LHCN-M2 (cell line): Measurements from ENCODE around the gene AP4E1. TPM values are rescaled to one million over a fixed set of nuclear protein-coding genes. Genes with fewer than 3 reads are reported as not detected.
"Not testable (repeated sequence)": the region's sequence is repeated elsewhere in the genome, so short reads cannot be mapped to it uniquely, and the experiment has no call there.

Experiments used
- DNase-seq: peaks from one replicate; pipeline ENCODE4 v3.0.0-alpha.2; 2012; ENCODE audit warnings: low read depth
- polyA plus RNA-seq: library from polyadenylated mRNA; unstranded; fragments of >200 nt; gene quantifications from one replicate; pipeline ENCODE4 v1.2.1, GENCODE V29; 2012; ENCODE audit warnings: missing spikeins
- total RNA-seq: library from RNA; depleted of rRNA; stranded (reverse); fragments of >200 nt; gene quantifications from 2 replicates; pipeline ENCODE4 v1.2.3, GENCODE V29; 2014; rRNA removed

AP4E1 gene
- total RNA-seq: 14.6 and 17.2 TPM in 2 replicates
- 3.7 TPM for polyA plus RNA-seq

DNA sequence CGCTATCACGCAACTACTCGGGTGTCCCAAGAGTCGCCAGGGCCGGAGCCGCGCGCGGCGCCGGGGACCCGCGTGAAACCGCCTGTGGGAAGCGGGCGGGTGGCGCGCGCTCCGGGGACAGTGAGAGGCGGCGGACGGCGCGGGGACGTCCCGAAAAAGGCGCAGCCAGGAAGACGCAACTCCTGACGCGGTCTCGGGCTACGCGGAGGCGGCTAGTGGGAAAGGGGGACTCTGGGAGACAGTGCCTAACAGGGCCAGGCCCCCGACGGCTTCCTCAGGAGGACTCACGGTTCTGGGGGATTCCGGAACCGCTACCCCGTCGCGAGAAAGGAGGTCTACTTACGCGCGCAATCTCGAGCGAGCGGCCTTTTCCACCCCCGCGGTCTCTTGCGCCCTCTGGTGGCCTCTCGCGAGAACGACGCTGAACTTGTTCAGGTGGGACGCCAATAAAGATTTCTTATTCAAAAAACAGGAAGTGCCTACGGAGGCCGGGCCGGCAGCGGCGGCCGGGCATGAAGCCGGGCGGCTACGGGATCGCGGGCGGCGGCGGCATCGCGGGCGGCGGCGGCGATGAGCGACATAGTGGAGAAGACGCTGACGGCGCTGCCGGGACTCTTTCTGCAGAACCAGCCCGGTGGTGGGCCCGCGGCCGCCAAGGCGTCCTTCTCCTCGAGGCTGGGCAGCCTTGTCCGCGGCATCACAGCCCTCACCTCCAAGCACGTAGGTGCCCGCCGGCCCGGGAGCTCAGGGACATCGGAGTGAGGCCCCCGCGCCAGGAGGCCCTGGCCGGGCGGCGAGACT, at the start of gene AP4E1:
AP4E1 (plus strand) TSS at position 475 of the 801 bp plus-strand sequence; CDS start at position 571, 96 bp downstream.
- peak; percentile 90 for DNase-seq

DNA sequence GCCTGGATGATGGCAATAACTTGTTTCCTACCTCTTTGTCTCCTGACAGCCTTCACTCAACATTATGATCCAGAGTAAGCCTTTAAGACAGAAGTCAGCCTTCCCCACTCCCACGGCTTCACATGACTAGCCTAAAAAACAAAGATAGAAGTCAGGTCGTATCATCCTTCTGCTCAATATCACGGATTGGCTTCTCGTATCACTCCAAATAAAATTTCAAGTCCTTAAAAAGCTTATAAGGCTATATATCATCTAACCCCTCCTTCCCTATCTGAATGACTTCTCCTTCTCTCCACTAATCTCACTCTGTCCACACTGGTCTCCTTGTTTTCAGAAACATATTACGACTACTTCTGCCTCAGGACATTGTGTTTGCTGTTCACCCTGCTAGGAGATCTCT, 47.7 kb upstream of the AP4E1 start:
- no peak for DNase-seq

DNA sequence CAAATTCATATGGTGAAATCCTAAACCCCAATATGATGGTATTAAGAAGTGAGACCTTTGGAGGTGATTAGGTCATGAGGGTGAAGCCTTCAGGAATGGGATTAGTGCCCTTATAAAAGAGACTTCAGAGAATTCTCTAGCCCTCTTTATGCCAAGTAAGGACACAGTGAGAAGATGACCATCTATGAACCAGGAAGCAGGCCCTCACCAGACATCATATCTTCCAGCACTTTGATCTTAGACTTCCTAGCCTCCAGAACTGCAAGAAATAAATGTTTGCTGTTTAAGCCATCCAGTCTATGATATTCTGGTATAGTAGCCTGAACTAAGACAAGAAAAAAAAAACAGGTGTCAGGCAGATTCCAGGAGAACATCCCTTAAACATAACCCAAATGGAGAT, 45.9 kb upstream of the AP4E1 start:
- no peak for DNase-seq

DNA sequence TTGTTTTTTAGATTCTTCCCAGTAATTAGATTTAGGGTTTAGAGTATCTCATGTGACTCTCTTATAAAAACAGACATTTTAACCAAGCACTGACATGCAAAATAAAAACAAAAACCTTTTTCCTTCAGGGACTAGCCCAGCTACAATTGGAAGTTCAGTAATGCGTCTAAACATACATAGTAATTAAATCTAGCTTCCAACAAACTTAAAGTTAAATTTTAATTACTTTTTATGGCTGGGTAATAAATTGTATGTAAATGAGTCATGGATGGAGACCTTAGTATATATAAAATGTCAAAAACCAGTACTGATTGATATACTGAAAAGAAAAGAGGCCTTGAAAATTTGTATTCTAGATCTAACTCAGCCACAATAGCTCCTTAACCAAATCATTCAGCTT, 43.6 kb upstream of the AP4E1 start:
- no peak for DNase-seq

DNA sequence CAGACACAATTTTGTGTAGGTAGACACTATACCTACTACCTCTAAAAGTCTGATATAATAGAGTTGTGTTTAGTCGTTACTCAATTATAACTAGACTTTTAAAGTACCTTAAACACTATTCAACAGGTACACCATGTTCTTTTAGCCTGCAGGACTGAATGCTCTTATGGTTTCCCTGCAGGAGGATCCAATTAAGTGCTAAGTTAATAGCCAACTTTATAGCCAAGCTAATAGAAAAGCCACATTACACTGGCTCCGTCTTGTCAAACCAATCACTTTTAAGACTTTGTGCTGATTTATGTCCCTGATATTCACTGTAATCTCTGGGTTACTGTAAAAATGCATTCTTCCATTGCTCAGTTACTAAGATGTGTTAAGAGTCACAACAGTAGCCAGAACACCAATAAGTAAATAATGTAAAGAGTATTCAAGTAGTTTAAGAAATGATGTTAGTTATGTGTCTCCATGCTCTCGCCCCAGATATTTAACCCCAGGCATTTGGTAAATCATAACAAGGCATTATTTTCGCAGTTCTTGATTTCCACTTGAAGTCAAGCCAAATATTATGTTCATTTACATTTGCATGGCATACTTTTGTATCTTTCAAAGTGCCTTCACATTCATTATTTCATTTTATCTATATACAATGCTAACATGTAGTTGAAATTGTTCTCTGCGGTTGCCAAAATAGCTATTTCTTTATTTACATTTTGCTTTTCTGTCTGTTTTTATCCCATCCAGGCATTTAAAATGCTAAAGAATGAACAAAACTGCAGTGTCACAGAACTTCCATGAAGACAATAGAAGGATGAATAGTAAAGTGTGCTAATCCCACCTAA, 42.7 kb upstream of the AP4E1 start:
- no peak for DNase-seq

DNA sequence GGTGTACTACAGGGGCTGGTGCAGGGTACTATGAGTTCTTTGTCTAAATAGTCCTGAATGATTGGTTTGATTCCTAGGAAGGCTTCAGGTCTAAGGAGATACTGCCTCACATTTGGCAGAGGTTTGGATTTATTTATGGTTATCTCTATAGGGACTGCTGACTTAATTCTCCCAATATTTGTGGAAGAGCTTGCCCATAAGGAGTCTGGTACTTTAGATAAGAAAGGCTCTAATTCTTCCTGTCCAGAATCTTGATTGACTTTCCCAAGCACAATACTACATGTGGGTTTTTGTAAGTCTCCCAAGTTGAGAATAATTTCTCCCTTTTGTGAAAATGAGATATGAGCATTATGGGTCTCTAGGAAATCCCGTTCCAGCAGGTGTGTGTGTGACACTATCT, 36.7 kb upstream of the AP4E1 start:
- no peak for DNase-seq

DNA sequence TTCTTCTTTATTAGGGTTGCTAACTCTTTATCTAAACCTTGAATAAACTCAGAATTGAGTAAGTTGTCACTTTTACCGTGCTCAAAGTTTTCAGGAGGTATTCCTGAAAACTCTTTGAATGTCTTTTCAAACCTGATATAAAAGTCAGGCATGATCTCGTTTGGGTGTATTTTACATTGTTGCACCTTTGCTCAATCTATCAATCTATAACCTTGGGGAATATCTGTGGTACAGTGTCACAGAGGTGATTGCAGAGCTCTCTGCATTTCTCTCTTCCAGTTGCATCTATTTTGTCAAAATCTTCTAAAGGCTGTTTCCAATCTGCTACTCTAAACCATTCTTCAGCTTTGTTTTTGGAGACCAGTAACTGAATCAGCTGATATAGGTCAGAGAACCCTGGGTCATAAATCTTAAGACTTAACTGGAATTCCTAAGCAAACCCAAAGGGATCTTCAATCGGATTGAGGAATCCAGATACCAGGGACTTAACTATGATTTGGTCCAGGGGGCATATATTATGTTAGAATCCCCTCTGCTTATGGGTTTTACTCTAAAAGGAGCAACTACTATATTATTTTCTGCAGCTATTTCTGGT, 35.6 kb upstream of the AP4E1 start:
- DNase-seq: no peak

DNA sequence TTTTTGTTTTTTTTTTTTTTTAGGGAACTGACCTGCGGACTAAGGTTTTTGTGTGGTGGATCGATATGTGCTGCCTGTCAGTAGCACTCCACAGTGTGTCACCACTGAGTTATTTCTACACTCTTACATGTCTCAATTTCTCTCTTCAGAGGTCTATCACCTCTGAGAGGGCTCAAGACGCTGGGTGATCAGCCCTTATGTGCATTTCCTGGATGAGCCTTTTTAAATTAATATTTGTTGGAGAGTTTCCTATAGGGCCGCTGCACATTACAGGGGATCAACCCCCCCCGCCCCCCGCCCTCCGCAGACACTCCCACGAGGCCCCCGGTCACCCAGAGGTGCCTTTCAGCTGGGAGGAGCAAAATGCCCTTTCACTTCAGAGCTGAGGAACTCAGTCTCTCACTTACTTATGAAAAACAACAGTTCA, 34.5 kb upstream of the AP4E1 start:
- DNase-seq: no peak

DNA sequence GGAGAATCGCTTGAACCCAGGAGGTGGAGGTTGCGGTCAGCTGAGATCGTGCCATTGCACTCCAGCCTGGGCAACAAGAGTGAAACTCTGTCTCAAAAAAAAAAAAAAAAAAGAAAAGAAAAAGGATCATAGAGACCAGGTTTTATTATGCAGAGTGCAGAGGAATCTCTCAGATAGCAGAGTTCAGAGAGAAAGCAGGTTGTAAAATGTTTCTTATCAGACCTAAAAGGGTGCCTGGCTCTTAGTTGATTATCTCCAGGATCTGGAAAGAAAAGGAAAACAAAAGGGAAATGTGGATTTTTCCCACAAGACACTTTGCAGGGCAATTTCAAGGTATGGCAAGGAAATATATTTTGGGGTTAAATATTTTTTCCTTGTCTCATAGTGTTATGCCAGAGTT, 33.2 kb upstream of the AP4E1 start:
- DNase-seq: not testable (repeated sequence)

DNA sequence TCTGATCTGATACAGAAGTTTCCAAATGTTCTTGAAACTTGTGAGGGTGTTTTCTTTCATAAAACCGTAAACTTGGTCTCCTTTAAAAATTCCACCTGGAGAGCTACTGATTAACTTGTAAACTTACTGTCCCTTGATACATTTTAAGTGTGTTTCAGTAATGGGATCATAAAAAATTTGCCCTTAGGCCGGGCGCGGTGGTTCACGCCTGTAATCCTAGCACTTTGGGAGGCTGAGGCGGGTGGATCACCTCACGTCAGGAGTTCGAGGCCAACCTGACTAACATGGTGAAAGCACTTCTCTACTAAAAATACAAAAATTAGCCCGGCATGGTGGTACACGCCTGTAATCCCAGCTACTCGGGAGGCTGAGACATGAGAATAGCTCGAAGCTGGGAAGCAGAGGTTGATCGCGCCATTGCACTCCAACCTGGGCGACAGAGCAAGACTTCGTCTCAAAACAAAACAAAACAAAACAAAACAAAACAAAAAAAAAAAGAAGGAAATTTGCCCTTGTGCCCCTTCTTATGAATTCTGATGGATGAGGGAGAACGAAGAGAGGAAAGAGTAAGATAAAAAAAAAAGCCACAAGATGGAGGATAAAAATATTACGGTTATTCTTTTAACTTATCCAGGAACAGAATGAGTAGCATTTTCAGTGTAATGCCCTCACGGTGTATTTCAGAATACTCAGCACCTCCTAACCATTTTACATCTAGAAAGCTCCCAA, 32.1 kb upstream of the AP4E1 start:
- DNase-seq: no peak

DNA sequence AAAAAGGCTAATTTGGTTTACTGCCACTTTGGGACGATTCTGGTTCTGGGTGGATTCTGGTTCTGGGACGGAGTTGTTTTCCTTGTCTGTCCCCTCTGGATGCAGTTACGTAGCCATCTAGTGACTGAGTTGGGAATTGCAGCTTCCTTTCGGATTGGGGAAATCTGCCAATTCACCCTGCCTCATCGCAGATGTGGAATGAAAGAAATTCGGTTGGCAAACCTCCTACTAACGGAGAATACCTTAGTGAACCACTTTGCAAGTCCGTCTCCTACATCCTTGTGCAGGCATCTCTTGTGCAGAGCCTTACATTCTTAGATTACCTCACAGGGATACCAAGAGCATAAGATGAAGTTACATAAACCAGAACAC, 31.5 kb upstream of the AP4E1 start:
- DNase-seq: peak; percentile 87

DNA sequence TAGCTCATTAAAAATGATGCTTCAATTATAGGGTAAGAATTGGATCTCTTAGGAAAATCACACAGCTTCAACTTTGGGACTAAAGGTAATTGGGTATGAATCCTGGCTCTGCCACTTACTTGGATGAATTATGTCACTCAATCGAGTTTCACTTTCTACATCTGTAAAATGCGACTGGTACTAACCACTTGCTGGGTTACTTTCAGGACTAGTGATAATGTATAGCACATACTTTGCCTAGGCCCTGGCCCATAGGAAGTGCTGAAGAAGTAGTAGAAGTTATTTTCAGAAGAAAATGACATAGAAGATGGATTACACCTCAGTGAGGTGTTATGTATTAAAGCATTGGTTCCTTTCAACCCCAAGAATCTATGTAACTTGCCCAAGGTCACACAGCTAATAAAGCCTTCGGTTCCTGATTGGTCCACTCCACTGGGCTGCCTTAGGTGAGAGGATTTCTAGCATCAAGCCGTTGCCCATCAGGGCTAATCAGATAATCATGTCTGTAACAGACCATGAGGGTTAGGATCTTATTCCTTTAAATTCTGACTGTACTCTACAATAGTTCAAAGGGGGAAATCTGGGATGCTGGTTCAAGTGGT, 29.4 kb upstream of the AP4E1 start:
- DNase-seq: no peak

DNA sequence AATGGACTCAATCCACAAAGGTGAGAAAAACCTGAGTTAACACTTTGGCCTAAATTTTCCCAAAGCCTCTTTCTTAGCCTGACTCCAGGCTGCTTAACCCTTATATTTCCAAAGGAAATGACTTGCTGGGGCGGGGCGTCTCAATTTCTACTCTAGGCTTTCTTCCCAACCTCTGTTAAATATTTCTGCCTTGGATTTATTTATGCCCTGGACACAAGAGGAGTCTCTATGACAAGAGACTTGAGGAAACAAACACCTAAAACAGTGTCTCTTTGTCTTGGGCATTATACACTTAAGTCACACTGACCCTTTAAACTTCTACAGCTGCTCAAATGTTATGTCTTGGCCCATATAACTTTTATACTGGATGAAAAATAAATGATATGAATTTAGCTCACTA, 28.3 kb upstream of the AP4E1 start:
- DNase-seq: peak; percentile 5

DNA sequence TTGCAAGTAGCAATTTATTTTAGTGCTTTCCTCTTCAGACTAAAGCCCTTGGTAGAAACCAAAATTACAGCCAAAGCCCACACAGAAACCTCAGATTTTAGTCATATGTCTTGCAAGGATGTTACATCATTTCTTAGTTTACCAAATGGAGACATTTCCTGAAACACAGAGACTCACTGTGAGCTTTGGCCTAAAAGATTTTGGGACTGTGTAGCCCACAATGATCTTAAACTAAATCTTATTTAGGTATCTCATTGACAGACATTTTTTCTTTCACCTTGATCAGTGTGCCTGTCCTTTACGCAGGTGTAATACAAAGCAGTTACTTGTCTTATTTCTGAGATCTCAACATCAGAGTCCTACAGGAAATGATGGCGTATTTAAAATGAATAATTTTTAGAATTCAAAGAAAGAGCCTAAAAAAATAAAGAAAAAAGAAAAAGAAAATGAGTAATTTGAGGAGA, 27.8 kb upstream of the AP4E1 start:
- DNase-seq: peak; percentile 29

DNA sequence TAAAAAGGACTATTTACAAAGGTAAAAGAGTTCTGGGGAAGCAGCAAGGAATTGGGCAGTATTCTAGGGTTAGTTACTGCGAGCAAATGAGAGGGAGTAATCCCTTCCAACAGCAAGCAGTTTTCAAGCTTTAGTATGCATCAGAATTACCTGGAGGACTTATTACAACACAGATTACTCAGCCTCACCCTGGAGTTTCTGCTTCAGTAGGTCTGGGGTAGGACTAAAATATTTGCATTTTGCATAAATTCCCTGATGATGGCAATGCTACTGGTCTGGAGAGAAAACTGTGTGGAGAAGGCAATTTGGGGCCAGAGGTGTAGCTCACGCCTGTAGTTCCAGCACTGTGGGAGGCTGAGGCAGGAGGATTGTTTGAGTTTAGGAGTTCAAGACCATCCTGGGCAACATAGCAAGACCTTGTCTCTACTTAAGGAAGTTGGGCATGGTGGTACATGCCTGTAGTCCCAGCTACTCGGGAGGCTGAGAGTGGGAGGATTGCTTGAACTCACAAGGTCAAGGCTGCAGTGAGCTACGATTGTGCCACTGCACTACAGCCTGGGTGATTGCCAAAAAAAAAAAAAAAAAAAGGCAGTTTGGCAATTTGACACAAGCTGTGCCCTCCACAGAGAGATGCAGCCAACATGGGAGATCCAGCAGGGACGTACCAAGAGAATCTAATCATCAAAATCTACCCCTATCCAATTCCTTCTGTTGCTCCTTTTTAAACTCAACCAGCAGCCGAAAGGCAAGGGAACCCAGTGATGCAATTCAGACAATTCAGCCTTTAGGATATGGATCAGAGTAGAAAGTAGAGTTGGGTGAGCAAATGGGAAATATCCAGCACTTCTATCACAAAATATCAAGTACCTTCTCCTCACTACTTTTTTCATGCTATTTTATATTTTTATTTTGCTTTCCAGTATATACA, 27.1 kb upstream of the AP4E1 start:
- no peak for DNase-seq

DNA sequence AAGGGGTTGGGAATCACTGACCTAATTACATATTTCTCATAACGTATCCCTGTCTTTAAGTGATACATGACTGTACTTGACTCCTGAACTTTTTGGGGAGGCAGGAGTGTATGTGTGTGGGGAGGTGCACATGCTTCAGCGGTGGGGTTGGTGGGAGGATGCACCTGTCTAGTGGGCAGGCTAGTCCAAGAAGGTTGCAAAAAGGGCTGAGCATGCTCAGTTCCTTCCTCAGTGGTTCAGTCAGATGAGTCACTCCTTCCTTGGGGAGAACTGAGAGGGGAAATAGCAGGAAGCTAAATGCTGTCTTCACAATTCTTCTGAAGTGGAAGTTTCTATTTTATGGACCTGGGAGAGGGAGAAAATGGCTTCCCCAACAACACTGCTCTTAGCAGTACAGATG, 24.6 kb upstream of the AP4E1 start:
- DNase-seq: peak; percentile 88

DNA sequence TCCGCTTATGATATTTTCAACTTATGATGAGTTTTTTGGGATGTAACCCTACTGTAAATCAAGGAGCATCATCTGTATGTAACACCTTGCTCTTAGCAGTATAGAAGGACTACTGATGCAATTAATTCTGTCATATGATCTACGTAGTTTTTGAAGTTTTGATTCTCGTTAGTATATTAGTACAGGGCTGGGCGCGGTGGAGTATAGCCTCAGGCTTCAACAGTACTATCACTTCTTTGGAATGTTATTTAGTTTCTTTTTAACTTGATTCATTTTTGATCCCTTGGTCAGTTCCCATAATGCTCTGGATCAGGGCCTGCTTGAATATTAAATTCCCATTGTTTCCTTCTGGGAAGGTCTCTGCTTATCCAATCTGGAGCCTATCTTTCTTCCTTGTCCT, 23.9 kb upstream of the AP4E1 start:
- DNase-seq: peak; percentile 38

DNA sequence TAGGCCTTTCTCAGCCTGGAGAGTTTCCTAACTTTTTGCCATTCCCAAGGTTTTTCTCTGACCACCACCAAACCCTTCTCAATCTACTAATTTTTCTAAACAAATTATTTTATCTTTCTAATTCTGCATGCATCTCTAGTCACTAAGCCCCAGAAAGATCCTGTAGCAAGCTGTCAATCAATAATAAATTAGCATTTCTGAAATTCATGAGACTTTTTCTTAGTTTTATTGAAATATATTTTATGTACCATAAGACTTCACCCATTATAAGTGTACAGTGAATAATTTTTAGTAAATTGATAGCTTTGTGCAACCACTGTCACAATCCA, 22.4 kb upstream of the AP4E1 start:
- no peak for DNase-seq

DNA sequence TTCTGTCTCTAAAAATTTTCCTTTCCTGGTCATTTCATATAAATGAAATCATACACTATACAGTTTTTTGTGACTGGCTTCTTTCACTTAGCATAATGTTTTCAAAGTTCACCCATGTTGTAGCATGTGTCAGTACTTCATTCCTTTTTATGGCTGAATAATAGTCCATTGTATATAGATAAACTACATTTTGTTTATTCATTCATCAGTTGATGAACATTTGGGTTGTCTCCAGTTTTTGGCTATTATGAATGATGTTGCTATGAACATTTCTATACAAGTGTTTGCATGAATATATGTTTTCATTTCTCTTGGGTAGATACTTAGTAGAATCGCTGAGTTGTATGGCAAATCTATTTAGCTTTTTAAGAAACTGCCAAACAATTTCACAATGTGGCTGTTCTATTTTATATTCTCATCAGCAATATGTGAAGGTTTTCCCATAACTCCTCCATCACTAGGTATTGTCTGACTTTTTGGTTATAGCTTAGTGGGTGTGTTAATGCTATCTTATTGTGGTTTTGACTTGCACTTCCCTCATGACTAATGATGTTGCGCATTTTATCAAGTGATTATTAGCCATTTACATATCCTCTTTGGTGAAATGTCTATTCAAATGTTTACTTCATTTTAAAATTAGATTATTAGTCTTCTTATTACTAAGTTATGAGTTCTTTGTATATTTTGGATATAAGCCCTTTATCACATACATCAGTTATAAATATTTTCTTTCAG, 21.7 kb upstream of the AP4E1 start:
- DNase-seq: no peak

DNA sequence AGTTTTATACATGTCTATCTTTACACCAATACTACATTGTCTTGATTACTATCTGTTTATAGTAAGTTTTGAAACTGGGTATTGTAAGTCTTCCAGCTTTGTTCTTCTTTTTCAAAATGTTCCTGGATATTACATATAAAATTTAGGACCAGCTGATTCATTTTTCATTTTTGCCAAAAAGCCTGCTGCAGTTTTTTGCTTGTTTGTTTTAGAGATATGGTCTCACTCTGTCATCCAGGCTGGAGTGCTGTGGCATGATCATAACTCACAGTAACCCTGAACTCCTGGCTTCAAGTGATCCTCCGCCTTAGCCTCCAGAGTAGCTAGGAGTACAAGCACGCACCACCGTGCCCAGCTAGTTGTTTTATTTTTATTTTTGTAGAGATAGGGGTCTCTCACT, 20.4 kb upstream of the AP4E1 start:
- DNase-seq: no peak
